ENCODE data around the gene CANX.
"Not testable (repeated sequence)": the region's sequence is repeated elsewhere in the genome, so short reads cannot be mapped to it uniquely, and the experiment has no call there.

CANX gene

GRCh38 chr5:179698935-179699615, at the start of gene CANX:
Gene CANX (plus strand): TSS chr5:179698967. CDS start chr5:179705682, 6,715 bp downstream.
- DNase-seq, result no peak

- not testable (repeated sequence) for DNase-seq
These were observed 49.5 kb upstream of the CANX start for GRCh38 chr5:179649166-179649703.

- not testable (repeated sequence) for DNase-seq
These were observed 48.5 kb upstream of the CANX start for GRCh38 chr5:179650245-179650644.

GRCh38 chr5:179653135-179653534, 45.6 kb upstream of the CANX start:
- DNase-seq, result not testable (repeated sequence)

GRCh38 chr5:179657302-179658178, 41.2 kb upstream of the CANX start:
- not testable (repeated sequence) for DNase-seq

- DNase-seq, result peak in 1 of 2 experiments; percentile 13
These were observed 40.4 kb upstream of the CANX start for GRCh38 chr5:179658179-179658856.

GRCh38 chr5:179661647-179662046, 37.1 kb upstream of the CANX start:
- not testable (repeated sequence) for DNase-seq

GRCh38 chr5:179668391-179668790, 30.4 kb upstream of the CANX start:
- peak in 1 of 2 experiments; percentile 35 for DNase-seq

- DNase-seq, result peak; percentile 88 to 95
These were observed 20.3 kb upstream of the CANX start for GRCh38 chr5:179678223-179679013.

- DNase-seq, result peak; percentile 87 to 91
These were observed 19.6 kb upstream of the CANX start for GRCh38 chr5:179679014-179679674.

GRCh38 chr5:179680014-179680779, 18.6 kb upstream of the CANX start:
- no peak for DNase-seq

- no peak for DNase-seq
These were observed 17.9 kb upstream of the CANX start, which contains the start of gene CBY3 for GRCh38 chr5:179680780-179681401. Gene CBY3 (minus strand): TSS chr5:179681034. CDS start chr5:179680918, 116 bp downstream.

GRCh38 chr5:179689212-179689611, 9.6 kb upstream of the CANX start:
- not testable (repeated sequence) for DNase-seq

GRCh38 chr5:179694561-179694960, 4.2 kb upstream of the CANX start:
- DNase-seq, result no peak

- DNase-seq, result no peak
These were observed 2.2 kb upstream of the CANX start for GRCh38 chr5:179696603-179697002.

- no peak for DNase-seq
These were observed 1.7 kb upstream of the CANX start for GRCh38 chr5:179697108-179697507.

- DNase-seq, result not testable (repeated sequence)
These were observed 1.2 kb upstream of the CANX start for GRCh38 chr5:179697543-179697942.

GRCh38 chr5:179697993-179698934, 503 bp upstream of the CANX start:
- DNase-seq, result peak; percentile 97

Measured in SHP77 (cell line).